ENCODE data around the gene USB1.

GRCh38 chr16:57979006-57979585, 22.1 kb upstream of the USB1 start:
- no peak for TF ChIP-seq CTCF (IDR thresholded peaks at IDR 0.05)
- TF ChIP-seq POLR2AphosphoS5 (IDR thresholded peaks at IDR 0.05), result no peak
